GM10248 (cell line): ENCODE measurements around the gene GLS.

Source experiments
- CTCF ChIA-PET: fragments of 300-600 bp; sonication (Branson Sonifier 250); formaldehyde crosslinking; extraction: SDS; loops from one replicate; lab custom pipeline; 2021; ENCODE audit warnings: antibody characterized with exemption; lab: Yijun Ruan, JAX
- POLR2A ChIA-PET: fragments of 350-650 bp; sonication (Branson Sonifier 250); formaldehyde crosslinking; extraction: SDS; loops from one replicate; lab custom pipeline; 2020; ENCODE audit warnings: antibody characterized with exemption; lab: Yijun Ruan, JAX
- DNase-seq: peaks from one replicate; pipeline ENCODE4 v3.0.0; 2012; ENCODE audit errors: extremely low spot score
- CTCF ChIP-seq: IDR thresholded peaks from 2 replicates; pipeline ENCODE4 v1.5.1; 2012; ENCODE audit warnings: mild to moderate bottlenecking, low read depth; ENCODE audit errors: extremely low read depth, missing control alignments, control extremely low read depth

The GLS gene

GRCh38 chr2:190996947-190997346 lies 116.3 kb downstream of the GLS start:
- ChIA-PET CTCF (interaction anchor here (1.1 to 1.5 kb wide), 4 partner anchors 9 to 34 kb away, joined by 3 to 5 read pairs (median 4); no protein-coding TSS in a partner anchor), POLR2A (no interaction called here)
- no peak for DNase-seq
- TF ChIP-seq CTCF: no peak

DNA sequence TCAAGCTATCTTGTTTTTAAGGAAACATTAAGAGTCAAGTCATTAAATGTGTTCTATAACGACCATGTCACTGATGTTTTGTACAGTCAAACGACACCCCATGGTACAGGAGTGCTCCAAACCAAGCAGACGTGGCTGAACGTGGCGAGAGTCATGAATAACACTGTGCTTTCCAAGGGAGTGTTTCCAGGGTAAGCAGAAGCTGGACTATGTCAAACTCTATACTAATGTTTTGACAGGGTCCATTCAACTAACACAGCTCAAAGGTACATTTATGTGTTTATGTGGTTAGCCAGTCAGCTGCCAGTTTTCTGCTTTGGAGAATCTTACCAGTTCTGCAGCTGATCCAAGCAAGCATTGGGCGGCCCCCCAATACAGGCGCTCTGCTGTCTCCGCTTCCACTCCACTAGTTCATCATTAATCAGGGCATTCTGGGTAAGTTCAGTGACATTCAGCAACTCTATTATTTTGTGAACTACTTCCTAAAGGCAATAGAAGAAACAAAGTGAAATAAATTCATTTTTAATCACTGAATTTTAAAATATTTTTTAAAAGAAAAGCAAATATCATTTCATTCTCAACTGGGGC lies 117.0 kb downstream of the GLS start:
- ChIA-PET CTCF (interaction anchor here (0.9 to 1.5 kb wide), 5 partner anchors 10 to 34 kb away, joined by 3 to 5 read pairs (median 4); partner anchors contain the start of gene STAT1), POLR2A (no interaction called here)
- DNase-seq: no peak
- TF ChIP-seq CTCF: no peak

GRCh38 chr2:190999058-190999457 lies 118.4 kb downstream of the GLS start:
- CTCF ChIA-PET: no interaction called here

GRCh38 chr2:190999949-191000665 lies 119.5 kb downstream of the GLS start:
- no peak for DNase-seq
- POLR2A ChIA-PET: interaction anchor here (0.5 kb wide), 1 partner anchor 24 kb away, joined by 3 read pairs; no protein-coding TSS in a partner anchor
- TF ChIP-seq CTCF: no peak
- CTCF ChIA-PET: interaction anchor here (0.8 to 1.5 kb wide), 3 partner anchors 8 to 39 kb away, joined by 3 read pairs; no protein-coding TSS in a partner anchor

More at GRCh38 chr2:190999058-190999457, 118.4 kb downstream of the GLS start:
- no peak for DNase-seq
- POLR2A ChIA-PET: no interaction called here
- TF ChIP-seq CTCF: no peak

DNA sequence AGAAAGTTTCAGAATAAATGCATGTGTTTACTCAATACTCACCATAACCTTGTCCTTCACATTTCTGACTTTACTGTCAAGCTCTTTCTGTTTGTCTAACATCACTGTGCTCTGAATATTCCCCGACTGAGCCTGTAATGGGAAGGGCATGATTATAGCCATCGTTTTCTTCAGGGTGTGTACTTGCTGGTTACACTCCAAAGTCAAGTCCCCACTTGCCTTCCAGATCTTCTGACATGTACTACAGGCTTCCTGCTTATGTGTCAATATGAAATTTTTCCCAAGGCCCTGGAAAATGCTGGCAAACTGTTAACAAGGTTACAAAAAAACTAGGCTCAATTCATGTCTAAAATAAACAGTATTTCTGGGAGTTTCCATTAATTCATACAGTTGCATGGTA lies 120.4 kb downstream of the GLS start:
- CTCF ChIA-PET: interaction anchor here (0.8 to 1.5 kb wide), 3 partner anchors 8 to 40 kb away, joined by 3 read pairs; no protein-coding TSS in a partner anchor

GRCh38 chr2:191001624-191002023 lies 121.0 kb downstream of the GLS start:
- DNase-seq: no peak
- CTCF ChIA-PET: no interaction called here
- no peak for TF ChIP-seq CTCF
- POLR2A ChIA-PET: no interaction called here

More for the DNA sequence above, 120.4 kb downstream of the GLS start:
- no peak for TF ChIP-seq CTCF
- POLR2A ChIA-PET: no interaction called here
- DNase-seq: no peak
